HG02938 (cell line): ENCODE data around the gene MBTD1.
"Not testable (repeated sequence)": the region's sequence is repeated elsewhere in the genome, so short reads cannot be mapped to it uniquely, and the experiment has no call there.

ENCODE experiments used
- ATAC-seq: cut with Tn5 transposase; IDR thresholded peaks from one replicate; pipeline ENCODE4 v1.9.1; 2021; ENCODE audit warnings: mild to moderate bottlenecking, moderate library complexity; ENCODE audit not compliant: unreplicated experiment

The MBTD1 gene

GRCh38 chr17:51256101-51256500, 3.7 kb downstream of the MBTD1 start:
- ATAC-seq = no peak

GRCh38 chr17:51255673-51256072, 4.2 kb downstream of the MBTD1 start:
- no peak for ATAC-seq

GRCh38 chr17:51251010-51251409, 8.8 kb downstream of the MBTD1 start:
- ATAC-seq = no peak

GRCh38 chr17:51250314-51250840, 9.5 kb downstream of the MBTD1 start:
- ATAC-seq = no peak

GRCh38 chr17:51245535-51245934, 14.3 kb downstream of the MBTD1 start:
- no peak for ATAC-seq

GRCh38 chr17:51244041-51244440, 15.8 kb downstream of the MBTD1 start:
- no peak for ATAC-seq

- ATAC-seq = no peak
These were observed 19.6 kb downstream of the MBTD1 start for GRCh38 chr17:51240275-51240674.

- peak; percentile 89 for ATAC-seq
These were observed 21.5 kb downstream of the MBTD1 start for GRCh38 chr17:51238255-51238887.

- ATAC-seq = no peak
These were observed 25.7 kb downstream of the MBTD1 start for GRCh38 chr17:51234162-51234561.

- no peak for ATAC-seq
These were observed 27.9 kb downstream of the MBTD1 start for GRCh38 chr17:51231999-51232398.

GRCh38 chr17:51230306-51230705, 29.5 kb downstream of the MBTD1 start:
- ATAC-seq = no peak

GRCh38 chr17:51229889-51230288, 30.0 kb downstream of the MBTD1 start:
- ATAC-seq = no peak

GRCh38 chr17:51228161-51228560, 31.7 kb downstream of the MBTD1 start:
- ATAC-seq = no peak

- not testable (repeated sequence) for ATAC-seq
These were observed 34.3 kb downstream of the MBTD1 start for GRCh38 chr17:51225523-51225922.

- no peak for ATAC-seq
These were observed 35.2 kb downstream of the MBTD1 start for GRCh38 chr17:51224402-51225262.

GRCh38 chr17:51221322-51221721, 38.5 kb downstream of the MBTD1 start:
- no peak for ATAC-seq

GRCh38 chr17:51217946-51218345, 41.9 kb downstream of the MBTD1 start:
- ATAC-seq = no peak

GRCh38 chr17:51214920-51215319, 44.9 kb downstream of the MBTD1 start:
- no peak for ATAC-seq

GRCh38 chr17:51203838-51204237, 56.0 kb downstream of the MBTD1 start:
- ATAC-seq = no peak

- ATAC-seq = no peak
These were observed 59.0 kb downstream of the MBTD1 start for GRCh38 chr17:51200846-51201245.

GRCh38 chr17:51200295-51200694, 59.6 kb downstream of the MBTD1 start:
- ATAC-seq = no peak

- ATAC-seq = no peak
These were observed 62.1 kb downstream of the MBTD1 start for GRCh38 chr17:51197754-51198153.
